Endothelial cell of umbilical vein (primary cell): Measurements from ENCODE around the gene SPAG17. TPM values are rescaled to one million over a fixed set of nuclear protein-coding genes. Genes with fewer than 3 reads are reported as not detected.

Experiments used
- Bru-seq: library from RNA; stranded (reverse); fragments of 400-500 nt; gene quantifications from one replicate; lab custom pipeline; 2021; lab: Mats Ljungman, UMichigan
- BruChase-seq, 2 experiments: library from RNA; stranded (reverse); fragments of 400-500 nt; gene quantifications; one replicate each; lab custom pipeline; 2021; lab: Mats Ljungman, UMichigan
- BruUV-seq: library from RNA; stranded (reverse); fragments of 400-500 nt; replicated peaks from 2 replicates; lab custom pipeline; 2021; lab: Mats Ljungman, UMichigan
- CTCF ChIA-PET: fragments of 300-600, 350-600 bp; sonication (Branson Sonifier 250); formaldehyde crosslinking; loops from one replicate; lab custom pipeline; 2021; ENCODE audit warnings: antibody characterized with exemption, inconsistent platforms; lab: Charles Lee
- POLR2A ChIA-PET: fragments of 300-600, 350-600 bp; sonication (Branson Sonifier 250); formaldehyde crosslinking; loops from one replicate; lab custom pipeline; 2021; ENCODE audit warnings: antibody characterized with exemption, inconsistent platforms; lab: Charles Lee
- DNase-seq: peaks from one replicate; pipeline ENCODE4 v3.0.0-alpha.2; 2011; ENCODE audit warnings: low read depth, low spot score
- FAIRE-seq: peaks from 2 replicates; lab custom pipeline; 2011; peaks lifted over from hg19 to GRCh38; lab: Jason Lieb, UNC
- H2AFZ ChIP-seq: 2 replicates; pipeline ENCODE4 v1.6.0; 2012; ENCODE audit warnings: low read depth, low read length, control low read depth, inconsistent platforms
- H3K27ac ChIP-seq: 2 replicates; pipeline ENCODE4 v1.5.1; 2011; ENCODE audit warnings: low read depth, mild to moderate bottlenecking, control low read depth, low read length, moderate library complexity; ENCODE audit not compliant: insufficient read depth
- H3K27me3 ChIP-seq, 2 experiments: 2 replicates each; pipeline versions ENCODE4 v1.6.0 to v1.6.1; 2011; ENCODE audit warnings: low read length in 2 of 2, mixed read lengths in 1 of 2; ENCODE audit not compliant: control insufficient read depth in 2 of 2, insufficient read depth in 2 of 2
- H3K36me3 ChIP-seq, 2 experiments: 2 replicates in 1 of 2; 3 replicates in 1 of 2; pipeline ENCODE4 v1.5.1; 2011; ENCODE audit warnings: low read length in 2 of 2, mild to moderate bottlenecking in 1 of 2, moderate library complexity in 1 of 2; ENCODE audit not compliant: control insufficient read depth in 2 of 2, insufficient read depth in 2 of 2; ENCODE audit errors: extremely low read depth in 1 of 2
- H3K4me1 ChIP-seq: 3 replicates; pipeline ENCODE4 v1.5.1; 2011; ENCODE audit warnings: mild to moderate bottlenecking, low read length; ENCODE audit not compliant: control insufficient read depth, insufficient read depth; ENCODE audit errors: extremely low read depth
- H3K4me2 ChIP-seq: 2 replicates; pipeline ENCODE4 v1.6.1; 2011; ENCODE audit warnings: low read length, control low read depth, mixed read lengths; ENCODE audit not compliant: insufficient read depth
- H3K4me3 ChIP-seq, 3 experiments: fragments of 200-600 bp in 1 of 3; sonication (generic), shearing (Covaris generic) in 1 of 3; replicated peaks in 1 of 3; 2 replicates each; pipeline ENCODE4 v1.5.1; 2011 to 2016; ENCODE audit warnings: control low read depth in 3 of 3, low read length in 3 of 3, mild to moderate bottlenecking in 2 of 3, inconsistent platforms in 1 of 3, low read depth in 1 of 3, moderate library complexity in 1 of 3; ENCODE audit not compliant: insufficient read depth in 1 of 3
- H3K79me2 ChIP-seq: 2 replicates; pipeline ENCODE4 v1.6.0; 2012; ENCODE audit warnings: low read length, inconsistent platforms; ENCODE audit not compliant: control insufficient read depth, insufficient read depth
- H3K9ac ChIP-seq: replicated peaks from 2 replicates; pipeline ENCODE3; 2011; ENCODE audit warnings: low read length, control low read depth; ENCODE audit not compliant: insufficient read depth; ENCODE audit errors: extremely low read depth
- H3K9me1 ChIP-seq: replicated peaks from 3 replicates; pipeline ENCODE4 v1.6.0; 2011; ENCODE audit warnings: mild to moderate bottlenecking, low read length; ENCODE audit not compliant: control insufficient read depth, insufficient read depth; ENCODE audit errors: extremely low read depth
- H3K9me3 ChIP-seq: replicated peaks from 2 replicates; pipeline ENCODE4 v1.5.1; 2012; ENCODE audit warnings: low read length, inconsistent platforms; ENCODE audit not compliant: control insufficient read depth, insufficient read depth
- H4K20me1 ChIP-seq: replicated peaks from 2 replicates; pipeline ENCODE3; 2011; ENCODE audit warnings: mild to moderate bottlenecking, low read length; ENCODE audit not compliant: control insufficient read depth, insufficient read depth; ENCODE audit errors: extremely low read depth
- CTCF ChIP-seq, 2 donors: IDR thresholded peaks; 1 replicate in 1 of 2; 2 replicates in 1 of 2; pipeline ENCODE4 v1.5.1; 2011; ENCODE audit warnings: low read length in 2 of 2, mild to moderate bottlenecking in 2 of 2, moderate library complexity in 2 of 2, control low read depth in 1 of 2, inconsistent platforms in 1 of 2, low read depth in 1 of 2; ENCODE audit not compliant: insufficient read depth in 1 of 2; ENCODE audit errors: extremely low read depth in 1 of 2
- EZH2 ChIP-seq: IDR thresholded peaks from 2 replicates; pipeline ENCODE4 v1.6.1; 2012; ENCODE audit warnings: borderline replicate concordance, low read depth, mild to moderate bottlenecking, moderate library complexity, low read length, inconsistent platforms; ENCODE audit not compliant: severe bottlenecking
- GATA2 ChIP-seq: IDR thresholded peaks from 2 replicates; pipeline ENCODE4 v1.7.0; 2011; ENCODE audit warnings: low read depth, mild to moderate bottlenecking, moderate library complexity, mixed read lengths, low read length; ENCODE audit not compliant: insufficient read length, insufficient read depth
- JUN ChIP-seq: IDR thresholded peaks from 2 replicates; pipeline ENCODE4 v1.6.1; 2011; ENCODE audit warnings: borderline replicate concordance, low read depth; ENCODE audit not compliant: insufficient read length, insufficient read depth
- MAX ChIP-seq: IDR thresholded peaks from 2 replicates; pipeline ENCODE4 v1.6.1; 2011; ENCODE audit not compliant: insufficient read depth, insufficient read length
- MYC ChIP-seq: IDR thresholded peaks from one replicate; pipeline ENCODE4 v1.6.1; 2011; ENCODE audit warnings: mild to moderate bottlenecking, low read depth, low read length
- POLR2A ChIP-seq: IDR thresholded peaks from 2 replicates; pipeline ENCODE4 v1.6.1; 2012; ENCODE audit warnings: low read depth, mild to moderate bottlenecking, control low read depth, low read length
- dilution Hi-C: fragments of 300-500 bp; cut with MboI; formaldehyde crosslinking; loops from one replicate; pipeline ENCODE4 v1.15.0; 2019; ENCODE audit warnings: low sequenced_read_pairs; ENCODE audit not compliant: extremely low pct_ligation_motif_present
- intact Hi-C: fragments of 100-400 bp; cut with micrococcal nuclease; formaldehyde crosslinking; loops from one replicate; pipeline ENCODE4 v1.10.0; 2022
- long read RNA-seq: library from polyadenylated mRNA; stranded (forward); transcript quantifications from one replicate; pipeline ENCODE4 v2.0.0, GENCODE V29; 2021
- polyA minus RNA-seq, 3 experiments: library from RNA; depleted of rRNA, polyadenylated mRNA; stranded (reverse); fragments of >200 nt; gene quantifications; 1 replicate in 1 of 3; 2 replicates in 2 of 3; pipeline ENCODE4 v1.2.3, GENCODE V29; 2011
- polyA plus RNA-seq, 4 experiments: library from polyadenylated mRNA; depleted of rRNA in 3 of 4; stranded (reverse) in 3 of 4; unstranded in 1 of 4; fragments of >200 nt; gene quantifications; 2 replicates each; pipeline versions ENCODE4 v1.2.1 to v1.2.3, GENCODE V29; 2011 to 2012; ENCODE audit warnings: missing spikeins in 1 of 4
- total RNA-seq: library from RNA; stranded (reverse); gene quantifications from 2 replicates; pipeline ENCODE4 v1.2.3, GENCODE V29; 2021

The SPAG17 gene
- total RNA-seq (not detected in 2 replicates), polyA plus RNA-seq (not detected in 2 replicates), polyA minus RNA-seq (not detected in 2 replicates), Bru-seq, nascent RNA (percentile 3 among the genes with signal in this experiment), BruChase-seq, experiment 1, labeled RNA remaining after a 6-hour chase (not detected), BruChase-seq, experiment 2, labeled RNA remaining after a 2-hour chase (percentile 1 among the genes with signal in this experiment)
- polyA plus RNA-seq (2011; cell fraction: cytosol; rRNA removed) = not detected in 2 replicates
- polyA plus RNA-seq (2011; cell fraction: nucleus; rRNA removed) = not detected in 2 replicates
- polyA plus RNA-seq (2012) = not detected in 2 replicates
- not detected for polyA minus RNA-seq (2011; cell fraction: cytosol; rRNA and poly(A)+ RNA removed)
- polyA minus RNA-seq (2011; cell fraction: nucleus; rRNA and poly(A)+ RNA removed) = not detected in 2 replicates
- long read RNA-seq = 0 reads

GRCh38 chr1:118185084-118185832, at the start of gene SPAG17:
TSS of gene SPAG17 (minus strand) at chr1:118185228. CDS start at chr1:118185157, 71 bp downstream.
- DNase-seq (peak; percentile 11), FAIRE-seq (no peak)
- no TSS peak for BruUV-seq
- TF ChIP-seq POLR2A (no peak), EZH2 (no peak), MYC (no peak), JUN (no peak), MAX (no peak), GATA2 (no peak), CTCF (IDR thresholded peaks at IDR 0.05; ENCODE audit: extremely low read depth in 1 of 2, insufficient read depth in 1 of 2, low read depth in 1 of 2, low read length in 2 of 2) (no peak)
- Histone ChIP-seq H3K79me2 (no peaks in the 10 kb centered on the region), H3K9me1 (no peaks in the 10 kb centered on the region), H2AFZ (peak within 1 kb of the TSS; percentile 35), H3K36me3 (no peaks in the 10 kb centered on the region), H4K20me1 (no peaks in the 10 kb centered on the region), H3K4me2 (no peak within 1 kb of the TSS), H3K9me3 (no peaks in the 10 kb centered on the region), H3K4me3 (no peak within 1 kb of the TSS), H3K27me3 (no peaks in the 10 kb centered on the region), H3K9ac (no peak within 1 kb of the TSS), H3K4me1 (no peaks in the 10 kb centered on the region), H3K27ac (no peak within 1 kb of the TSS)
- CTCF ChIA-PET = no interaction called here
- dilution Hi-C loops (no loop called here), intact Hi-C loops (no loop called here)
- POLR2A ChIA-PET = no interaction called here
